ENCODE measurements around the gene ADCY1. TPM values are rescaled to one million over a fixed set of nuclear protein-coding genes. Genes with fewer than 3 reads are reported as not detected.

The ADCY1 gene
- polyA plus RNA-seq, 1 experiment: 0.15 TPM

DNA sequence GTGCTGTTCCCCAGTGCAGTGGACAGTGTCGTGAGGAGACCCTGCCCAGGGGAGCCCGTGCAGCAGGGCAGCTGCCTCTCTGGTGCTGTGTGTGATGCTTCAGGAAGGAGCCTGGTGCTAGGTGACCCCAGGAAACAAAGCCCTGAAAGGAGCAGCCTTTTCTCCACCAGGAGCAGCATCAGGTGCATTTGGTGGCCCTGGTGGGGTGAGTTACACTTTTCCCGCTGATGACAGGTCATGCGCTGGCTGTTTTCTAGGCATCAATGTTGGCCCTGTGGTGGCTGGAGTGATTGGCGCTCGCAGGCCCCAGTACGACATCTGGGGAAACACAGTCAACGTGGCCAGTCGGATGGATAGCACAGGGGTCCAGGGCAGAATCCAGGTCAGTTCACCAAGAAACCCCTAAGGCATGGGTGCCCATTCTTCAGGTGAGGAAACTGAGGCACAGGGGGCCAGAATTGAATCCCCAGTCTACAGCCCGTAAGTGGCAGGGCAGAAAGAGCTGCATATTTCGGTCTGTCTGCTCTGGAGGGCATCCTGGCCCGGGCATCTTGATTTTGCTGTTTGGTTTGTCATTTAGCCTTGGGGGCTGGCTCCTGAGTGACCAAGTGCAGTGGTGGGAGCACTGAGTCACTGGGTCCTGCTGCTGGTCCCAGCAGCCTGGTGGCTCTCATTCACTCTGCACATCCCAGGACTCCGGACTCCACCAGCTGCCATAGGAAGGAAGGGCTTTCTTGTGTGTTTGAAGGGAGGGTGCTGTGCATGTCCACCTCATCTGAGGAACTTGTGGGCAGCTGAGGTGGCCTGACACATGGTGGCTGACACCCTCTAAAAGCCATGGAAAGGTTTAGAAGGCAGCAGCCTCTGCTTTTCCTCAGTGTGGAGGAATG, 136.3 kb downstream of the ADCY1 start:
- no peak overlapping the region for H3K4me3 ChIP-seq (ENCODE audit: low read depth, low read length)
- no peak for DNase-seq (ENCODE audit: low read depth, low spot score)
- no peaks in the 10 kb centered on the region; the same call in 1 of the 2 replicates for H3K9me3 ChIP-seq (ENCODE audit: control insufficient read depth, insufficient read depth, low read length)
- no peak overlapping the region for H3K27ac ChIP-seq (ENCODE audit: low read depth, low read length)
- TF ChIP-seq, protein P1, sequence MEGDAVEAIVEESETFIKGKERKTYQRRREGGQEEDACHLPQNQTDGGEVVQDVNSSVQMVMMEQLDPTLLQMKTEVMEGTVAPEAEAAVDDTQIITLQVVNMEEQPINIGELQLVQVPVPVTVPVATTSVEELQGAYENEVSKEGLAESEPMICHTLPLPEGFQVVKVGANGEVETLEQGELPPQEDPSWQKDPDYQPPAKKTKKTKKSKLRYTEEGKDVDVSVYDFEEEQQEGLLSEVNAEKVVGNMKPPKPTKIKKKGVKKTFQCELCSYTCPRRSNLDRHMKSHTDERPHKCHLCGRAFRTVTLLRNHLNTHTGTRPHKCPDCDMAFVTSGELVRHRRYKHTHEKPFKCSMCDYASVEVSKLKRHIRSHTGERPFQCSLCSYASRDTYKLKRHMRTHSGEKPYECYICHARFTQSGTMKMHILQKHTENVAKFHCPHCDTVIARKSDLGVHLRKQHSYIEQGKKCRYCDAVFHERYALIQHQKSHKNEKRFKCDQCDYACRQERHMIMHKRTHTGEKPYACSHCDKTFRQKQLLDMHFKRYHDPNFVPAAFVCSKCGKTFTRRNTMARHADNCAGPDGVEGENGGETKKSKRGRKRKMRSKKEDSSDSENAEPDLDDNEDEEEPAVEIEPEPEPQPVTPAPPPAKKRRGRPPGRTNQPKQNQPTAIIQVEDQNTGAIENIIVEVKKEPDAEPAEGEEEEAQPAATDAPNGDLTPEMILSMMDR (IDR thresholded peaks at IDR 0.05; ENCODE audit: low read depth, low read length): no peak
- H3K27me3 ChIP-seq (ENCODE audit: control insufficient read depth, insufficient read depth, low read length): peaks cover 28% of the 10 kb centered on the region
- ChIA-PET CTCF (no interaction called here), POLR2A (interaction anchor here (0.6 kb wide), 1 partner anchor 1213 kb away, joined by 6 read pairs; no protein-coding TSS in a partner anchor)

DNA sequence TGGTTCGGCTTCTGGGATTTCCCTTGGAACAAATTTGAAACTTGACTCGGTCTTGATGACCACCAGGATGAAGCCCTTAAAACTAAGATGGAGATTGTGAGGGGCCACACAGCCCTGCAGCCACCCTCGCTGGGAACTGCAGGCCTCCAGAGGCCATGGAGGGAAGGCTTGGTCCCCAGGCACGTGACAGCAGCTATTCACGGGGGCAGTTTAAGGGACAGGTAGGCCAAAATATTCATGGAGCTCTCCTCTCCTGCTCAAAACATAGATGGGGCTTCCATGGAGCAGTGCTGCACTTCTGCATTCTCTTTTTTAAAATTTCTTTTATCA, 137.0 kb downstream of the ADCY1 start:
- peaks cover 26% of the 10 kb centered on the region for H3K27me3 ChIP-seq (ENCODE audit: control insufficient read depth, insufficient read depth, low read length)
- TF ChIP-seq, protein P1 (IDR thresholded peaks at IDR 0.05; ENCODE audit: low read depth, low read length): no peak
- ChIA-PET POLR2A (no interaction called here), CTCF (no interaction called here)
- no peak overlapping the region for H3K27ac ChIP-seq (ENCODE audit: low read depth, low read length)
- no peak for DNase-seq (ENCODE audit: low read depth, low spot score)
- H3K4me3 ChIP-seq (ENCODE audit: low read depth, low read length): no peak overlapping the region
- H3K9me3 ChIP-seq (ENCODE audit: control insufficient read depth, insufficient read depth, low read length): no peaks in the 10 kb centered on the region; the same call in 1 of the 2 replicates

GRCh38 chr7:45712057-45712689, 138.0 kb downstream of the ADCY1 start:
- TF ChIP-seq, protein P1 (IDR thresholded peaks at IDR 0.05; ENCODE audit: low read depth, low read length): no peak
- no peak for DNase-seq (ENCODE audit: low read depth, low spot score)
- POLR2A ChIA-PET: no interaction called here

DNA sequence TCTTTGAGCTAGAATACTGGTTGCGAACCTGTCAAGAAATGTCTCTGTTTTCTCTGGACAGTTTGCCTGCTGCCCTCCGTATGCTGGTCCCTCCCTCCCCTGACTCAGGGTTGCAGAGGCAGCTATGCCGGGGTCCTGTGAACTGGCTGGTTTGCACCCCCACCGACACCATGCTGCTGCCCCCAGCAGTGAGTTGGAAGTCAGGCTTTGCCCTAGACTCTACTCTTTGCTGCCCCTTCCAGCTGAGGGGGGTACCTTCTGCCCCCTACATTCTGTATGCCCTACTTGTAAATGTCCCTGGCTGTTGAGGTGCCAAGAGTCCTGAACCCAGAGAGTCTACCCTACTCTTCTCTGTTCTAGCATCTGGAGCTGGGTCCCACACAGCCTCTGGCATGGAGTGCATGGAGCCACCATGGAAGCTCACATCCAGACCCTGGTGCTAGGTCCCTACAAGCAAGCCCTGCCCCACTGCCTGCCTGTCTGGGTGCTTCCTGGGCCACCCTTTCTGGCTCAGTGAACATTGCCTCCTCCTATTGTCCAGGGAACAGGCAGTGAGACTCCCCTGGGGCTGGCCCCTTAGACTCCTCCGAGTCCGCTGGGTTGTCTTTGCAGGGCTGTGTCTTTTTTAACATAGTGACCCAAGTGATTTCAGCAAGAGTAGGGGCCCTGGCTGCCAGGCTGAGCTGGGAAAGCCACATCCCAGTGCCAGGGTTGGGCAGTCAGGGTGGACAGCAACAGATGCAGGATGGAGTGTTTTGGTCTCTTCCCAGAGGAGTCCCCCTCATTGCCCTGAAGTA, 138.9 kb downstream of the ADCY1 start:
- Histone ChIP-seq H3K27ac (ENCODE audit: low read depth, low read length) (no peak overlapping the region), H3K9me3 (ENCODE audit: control insufficient read depth, insufficient read depth, low read length) (no peaks in the 10 kb centered on the region; the same call in 1 of the 2 replicates), H3K27me3 (ENCODE audit: control insufficient read depth, insufficient read depth, low read length) (peaks cover 22% of the 10 kb centered on the region), H3K4me3 (ENCODE audit: low read depth, low read length) (no peak overlapping the region)
- ChIA-PET POLR2A (no interaction called here), CTCF (no interaction called here)
- DNase-seq (ENCODE audit: low read depth, low spot score): no peak
- TF ChIP-seq, protein P1 (IDR thresholded peaks at IDR 0.05; ENCODE audit: low read depth, low read length): no peak

More at GRCh38 chr7:45712057-45712689, 138.0 kb downstream of the ADCY1 start:
- H3K27me3 ChIP-seq (ENCODE audit: control insufficient read depth, insufficient read depth, low read length): peaks cover 23% of the 10 kb centered on the region
- no peaks in the 10 kb centered on the region; the same call in 1 of the 2 replicates for H3K9me3 ChIP-seq (ENCODE audit: control insufficient read depth, insufficient read depth, low read length)
- no peak overlapping the region for H3K4me3 ChIP-seq (ENCODE audit: low read depth, low read length)
- CTCF ChIA-PET: no interaction called here
- H3K27ac ChIP-seq (ENCODE audit: low read depth, low read length): no peak overlapping the region

Data from AG04450 (cell line).